ENCODE data around the gene TBC1D4.

Gene TBC1D4

GRCh38 chr13:75331792-75332349, 150.1 kb downstream of the TBC1D4 start:
- H3K27ac ChIP-seq, result no peak overlapping the region
- TF ChIP-seq ZFX (IDR thresholded peaks at IDR 0.05; ENCODE audit: borderline replicate concordance) (no peak), CTCF (IDR thresholded peaks at IDR 0.05) (no peak)

- no peak for TF ChIP-seq ZFX (IDR thresholded peaks at IDR 0.05; ENCODE audit: borderline replicate concordance)
- no peak for TF ChIP-seq CTCF (IDR thresholded peaks at IDR 0.05)
- no peak overlapping the region for H3K27ac ChIP-seq
Measured at GRCh38 chr13:75330770-75331169, 151.2 kb downstream of the TBC1D4 start.

GRCh38 chr13:75329723-75330122, 152.2 kb downstream of the TBC1D4 start:
- TF ChIP-seq ZFX (IDR thresholded peaks at IDR 0.05; ENCODE audit: borderline replicate concordance) (no peak), CTCF (IDR thresholded peaks at IDR 0.05) (no peak)
- no peak overlapping the region for H3K27ac ChIP-seq

- TF ChIP-seq CTCF (IDR thresholded peaks at IDR 0.05), result no peak
- no peak overlapping the region for H3K27ac ChIP-seq
Measured at GRCh38 chr13:75329097-75329496, 152.9 kb downstream of the TBC1D4 start.

GRCh38 chr13:75327135-75327510, 154.8 kb downstream of the TBC1D4 start:
- no peak overlapping the region for H3K27ac ChIP-seq
- TF ChIP-seq CTCF (IDR thresholded peaks at IDR 0.05) (no peak), ZFX (IDR thresholded peaks at IDR 0.05; ENCODE audit: borderline replicate concordance) (no peak)

GRCh38 chr13:75326173-75327134, 155.5 kb downstream of the TBC1D4 start:
- TF ChIP-seq CTCF (IDR thresholded peaks at IDR 0.05) (no peak), ZFX (IDR thresholded peaks at IDR 0.05; ENCODE audit: borderline replicate concordance) (no peak)
- no peak overlapping the region for H3K27ac ChIP-seq

GRCh38 chr13:75325711-75326110, 156.3 kb downstream of the TBC1D4 start:
- H3K27ac ChIP-seq, result no peak overlapping the region
- TF ChIP-seq CTCF (IDR thresholded peaks at IDR 0.05), result no peak
- TF ChIP-seq ZFX (IDR thresholded peaks at IDR 0.05; ENCODE audit: borderline replicate concordance), result no peak

Data from 22Rv1 (cell line).